SHP77 (cell line): ENCODE data around the gene ITGAL.
A peak's percentile ranks its signal among the peaks of the same experiment; 100 is the strongest.
"Not testable (repeated sequence)": the region's sequence is repeated elsewhere in the genome, so short reads cannot be mapped to it uniquely, and the experiment has no call there.

ENCODE experiments used
- DNase-seq, 2 experiments: peaks; one replicate each; lab custom pipeline; 2025; lab: John Stamatoyannopoulos, UW

ITGAL gene

GRCh38 chr16:30472328-30472942 lies at the start of gene ITGAL:
ITGAL (plus strand) TSS chr16:30472742; CDS start chr16:30472838, 96 bp downstream.
- DNase-seq = no peak

GRCh38 chr16:30428055-30428454 lies 44.5 kb upstream of the ITGAL start:
- no peak for DNase-seq

GRCh38 chr16:30429418-30429677 lies 43.2 kb upstream of the ITGAL start:
- DNase-seq = no peak

GRCh38 chr16:30429678-30430427 lies 42.7 kb upstream of the ITGAL start, which contains the start of gene DCTPP1:
DCTPP1 (minus strand) TSS chr16:30430030; CDS start chr16:30429980, 50 bp downstream.
- peak; percentile 100 for DNase-seq

GRCh38 chr16:30430428-30430970 lies 42.0 kb upstream of the ITGAL start:
- DNase-seq = peak; percentile 85 to 91

- no peak for DNase-seq
These were observed 37.7 kb upstream of the ITGAL start for GRCh38 chr16:30434852-30435251.

- DNase-seq = no peak
These were observed 35.0 kb upstream of the ITGAL start for GRCh38 chr16:30437511-30438046.

GRCh38 chr16:30438835-30439234 lies 33.7 kb upstream of the ITGAL start:
- no peak for DNase-seq

GRCh38 chr16:30439720-30440348 lies 32.7 kb upstream of the ITGAL start:
- no peak for DNase-seq

GRCh38 chr16:30443631-30444030 lies 28.9 kb upstream of the ITGAL start:
- DNase-seq = no peak

GRCh38 chr16:30444231-30445148 lies 28.1 kb upstream of the ITGAL start:
- DNase-seq = no peak

- DNase-seq = no peak
These were observed 27.5 kb upstream of the ITGAL start for GRCh38 chr16:30445149-30445407.

- DNase-seq = peak; percentile 97
These were observed 26.9 kb upstream of the ITGAL start, which contains the start of gene SEPHS2 for GRCh38 chr16:30445408-30446202. SEPHS2 (minus strand) TSS chr16:30445874; CDS start chr16:30445727, 147 bp downstream.

- DNase-seq = no peak
These were observed 26.3 kb upstream of the ITGAL start for GRCh38 chr16:30446203-30446595.

GRCh38 chr16:30447512-30448226 lies 24.9 kb upstream of the ITGAL start:
- no peak for DNase-seq

- DNase-seq = no peak
These were observed 23.5 kb upstream of the ITGAL start for GRCh38 chr16:30449116-30449435.

- DNase-seq = not testable (repeated sequence)
These were observed 19.6 kb upstream of the ITGAL start for GRCh38 chr16:30452709-30453580.

GRCh38 chr16:30456302-30456701 lies 16.2 kb upstream of the ITGAL start:
- no peak for DNase-seq

- no peak for DNase-seq
These were observed 15.3 kb upstream of the ITGAL start for GRCh38 chr16:30457256-30457655.
